GM21367 (cell line): ENCODE data around the gene NEK7.
"Not testable (repeated sequence)": the region's sequence is repeated elsewhere in the genome, so short reads cannot be mapped to it uniquely, and the experiment has no call there.

Experiments used
- ATAC-seq: cut with Tn5 transposase; IDR thresholded peaks from one replicate; pipeline ENCODE4 v1.9.1; 2021; ENCODE audit not compliant: unreplicated experiment

NEK7 gene

DNA sequence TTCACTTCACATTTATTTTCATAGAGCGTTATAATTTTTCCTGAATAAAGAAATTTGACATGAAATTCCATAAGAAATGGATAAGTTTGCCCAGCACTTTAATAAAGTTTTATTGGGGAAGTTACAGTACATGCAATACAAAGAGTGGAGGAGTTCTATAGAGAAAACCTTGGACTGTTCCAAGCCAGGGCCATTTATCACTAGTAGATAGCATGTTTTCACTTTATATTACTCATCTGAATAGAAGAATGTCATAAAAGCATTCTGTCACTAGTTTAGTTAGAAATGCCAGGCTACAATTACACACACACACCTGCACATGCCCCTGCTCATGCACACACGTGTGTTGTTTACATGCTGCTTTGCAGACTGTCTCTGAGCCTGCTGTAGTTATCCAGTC, 123.3 kb downstream of the NEK7 start:
- ATAC-seq = no peak

DNA sequence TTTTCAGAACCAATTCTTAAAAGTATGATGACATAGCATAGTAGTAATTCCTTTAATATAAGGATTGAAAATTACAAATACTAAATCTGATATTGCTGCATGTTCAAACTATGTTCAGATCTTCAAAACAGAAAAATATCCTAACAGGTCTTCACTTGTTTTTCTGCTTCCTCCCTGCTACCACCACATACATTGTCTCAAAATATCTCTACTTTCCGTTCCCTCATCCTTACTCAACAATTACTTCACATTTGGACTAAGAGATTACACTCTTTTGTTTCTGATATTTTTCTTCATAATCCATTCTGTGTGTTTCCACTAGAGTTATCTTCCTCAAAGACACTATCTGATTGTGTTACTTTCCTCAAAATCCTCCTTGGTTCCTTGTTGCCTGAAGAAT, 125.1 kb downstream of the NEK7 start:
- ATAC-seq = no peak

DNA sequence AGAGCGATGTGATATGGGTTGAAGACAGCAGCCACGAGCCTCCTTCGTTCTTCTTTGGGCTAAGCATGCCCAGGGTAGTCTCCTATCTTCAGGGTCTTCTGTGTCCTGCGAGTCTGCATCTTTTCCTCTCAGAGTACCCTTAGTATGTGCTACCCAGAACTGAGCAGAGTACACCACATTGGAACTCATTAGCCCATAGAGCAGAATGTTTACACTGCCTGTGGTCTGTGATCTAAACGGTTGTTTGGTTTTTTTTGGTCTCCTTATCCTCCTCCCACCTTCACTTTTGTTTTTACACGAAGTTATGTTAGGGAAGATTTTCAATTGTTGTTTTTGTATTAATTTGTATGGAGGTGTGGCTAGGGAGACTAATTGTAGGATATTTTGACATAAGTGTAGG, 126.4 kb downstream of the NEK7 start:
- no peak for ATAC-seq

DNA sequence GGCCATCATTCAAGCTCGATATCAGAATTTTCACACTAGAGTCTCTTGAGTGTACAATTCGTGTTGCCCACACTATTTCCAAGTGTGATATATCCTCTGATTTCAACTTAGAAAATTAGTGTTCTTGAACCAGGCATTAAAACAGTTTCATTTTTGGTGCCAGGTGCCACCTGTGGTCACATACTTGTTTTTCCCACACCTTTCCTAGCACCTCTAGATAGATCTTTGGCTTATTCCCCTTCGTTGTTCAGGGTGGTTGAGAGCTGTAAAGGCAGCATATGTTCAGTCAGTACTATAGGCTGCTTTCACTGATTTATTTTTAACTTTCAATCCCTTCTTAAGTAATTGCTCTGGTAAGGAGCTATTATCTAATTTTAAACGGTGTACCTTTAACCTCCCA, 131.1 kb downstream of the NEK7 start:
- no peak for ATAC-seq

DNA sequence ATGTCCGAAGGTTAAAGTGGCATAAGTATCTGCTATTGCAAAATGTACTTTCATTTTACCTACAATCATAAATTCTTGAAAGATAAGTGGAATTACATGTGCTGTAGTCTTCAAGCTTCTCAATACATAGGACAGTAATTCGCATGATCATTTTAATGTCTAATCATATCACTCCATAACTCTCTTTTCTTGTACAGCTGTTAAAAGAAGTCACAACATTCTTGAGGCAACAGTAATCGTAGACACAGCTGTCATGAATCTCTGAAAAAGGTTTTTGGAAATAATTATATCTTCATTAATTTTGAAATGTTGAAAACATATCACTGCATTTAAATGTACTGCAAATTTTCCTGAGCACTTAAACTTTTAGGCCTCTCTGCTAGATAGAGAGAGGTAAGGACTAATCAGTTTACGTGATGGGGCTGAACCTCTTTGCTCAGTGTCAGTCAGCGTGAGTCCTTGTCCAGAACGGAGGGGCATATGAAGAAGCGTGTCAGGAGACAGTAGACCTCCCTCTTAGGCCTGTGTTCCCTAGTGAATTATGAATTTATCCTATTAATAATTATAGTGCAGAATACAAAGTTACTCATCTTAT, 133.4 kb downstream of the NEK7 start:
- ATAC-seq = no peak

DNA sequence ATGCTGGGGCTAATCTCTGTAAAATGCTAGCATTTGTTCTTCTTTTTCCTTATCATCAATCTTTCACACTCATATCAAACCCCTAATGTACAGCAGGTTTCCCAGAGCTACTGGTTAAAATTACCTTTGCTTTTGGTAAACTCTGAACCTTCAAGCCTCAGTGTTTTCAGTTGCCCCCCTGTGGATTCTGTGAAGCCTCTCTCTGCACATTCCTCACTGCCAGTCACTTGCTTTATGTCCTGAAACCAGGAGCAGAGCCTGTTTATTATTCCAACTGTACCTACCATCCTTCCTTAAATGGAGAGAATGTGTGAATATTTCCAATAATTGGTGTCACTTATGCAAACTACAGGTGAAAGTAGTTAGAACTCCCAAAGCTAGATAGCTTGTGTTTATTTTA, 134.2 kb downstream of the NEK7 start:
- no peak for ATAC-seq

DNA sequence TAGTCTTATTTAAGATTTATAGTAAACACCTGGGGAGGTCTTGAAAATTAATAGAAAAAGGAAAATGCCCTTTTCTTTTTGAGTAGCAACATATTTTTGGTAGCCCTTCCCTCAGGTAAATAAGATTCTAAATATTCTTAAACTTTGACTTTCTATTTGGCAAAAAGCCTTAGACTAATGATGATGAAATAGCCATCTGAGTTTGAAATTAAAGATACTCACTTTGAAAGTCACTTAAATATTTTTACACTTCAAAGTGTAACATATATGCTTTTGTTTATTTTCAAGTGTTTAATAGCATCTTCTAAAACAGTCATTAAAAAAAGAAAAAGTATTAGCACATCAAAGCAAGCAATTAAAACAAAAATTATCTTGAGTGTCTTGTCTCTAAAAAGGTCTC, 135.1 kb downstream of the NEK7 start:
- ATAC-seq = no peak

DNA sequence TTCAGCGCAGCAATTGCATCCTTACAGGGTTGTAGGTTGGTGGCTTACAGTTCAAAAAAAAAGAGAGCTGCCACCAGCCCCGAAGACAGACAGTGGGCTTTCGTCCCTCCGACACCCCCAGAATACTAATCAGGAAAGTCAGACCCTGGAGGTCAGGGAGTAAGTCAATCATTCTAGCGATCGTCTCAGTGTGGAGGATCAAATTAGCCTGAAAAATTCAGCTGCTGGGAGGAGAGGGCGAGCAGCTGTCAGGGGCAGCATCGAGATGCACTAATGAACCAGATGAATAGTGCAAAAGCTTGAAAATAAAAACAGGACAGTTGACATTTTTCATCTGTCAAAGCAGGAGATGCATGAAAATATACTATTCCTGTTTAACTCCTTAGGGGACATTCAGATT, 138.4 kb downstream of the NEK7 start:
- no peak for ATAC-seq

DNA sequence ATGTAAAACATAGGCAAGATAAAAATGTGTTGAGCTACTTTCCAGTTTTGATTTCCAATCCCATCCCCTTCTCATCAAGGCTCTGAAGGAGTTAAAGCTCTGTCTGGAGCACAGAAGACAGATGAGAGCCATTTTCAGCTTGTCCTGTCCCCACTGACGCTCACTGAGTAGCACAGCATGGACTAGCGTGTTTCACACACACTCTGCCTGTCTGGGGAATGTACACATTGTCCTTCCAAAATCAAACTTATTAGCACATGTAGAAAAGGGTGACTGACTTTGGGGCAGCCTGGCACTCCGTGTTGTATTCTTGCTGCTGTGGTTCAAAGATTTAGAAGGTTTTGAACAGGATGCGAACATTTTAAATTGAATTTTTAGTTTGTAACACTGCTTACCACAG, 139.2 kb downstream of the NEK7 start:
- no peak for ATAC-seq

DNA sequence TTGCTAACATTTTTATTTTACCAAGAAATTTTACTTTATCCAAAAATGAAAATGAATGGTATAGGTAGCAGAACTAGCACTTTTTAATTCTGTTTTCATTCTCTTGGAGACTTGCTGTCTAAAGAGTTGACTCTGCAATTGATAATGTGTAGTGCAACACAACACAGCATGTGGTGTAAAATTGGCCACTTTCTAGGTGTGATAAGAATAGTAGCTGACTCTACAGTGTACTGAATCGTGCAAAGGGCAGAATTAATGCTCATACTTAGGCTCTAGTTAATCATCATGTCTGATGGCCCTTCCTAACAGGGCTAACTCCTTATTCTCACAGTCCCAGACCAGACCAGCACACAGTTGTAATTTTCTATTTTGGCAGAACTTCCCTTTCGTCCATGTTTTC, 140.5 kb downstream of the NEK7 start:
- no peak for ATAC-seq

DNA sequence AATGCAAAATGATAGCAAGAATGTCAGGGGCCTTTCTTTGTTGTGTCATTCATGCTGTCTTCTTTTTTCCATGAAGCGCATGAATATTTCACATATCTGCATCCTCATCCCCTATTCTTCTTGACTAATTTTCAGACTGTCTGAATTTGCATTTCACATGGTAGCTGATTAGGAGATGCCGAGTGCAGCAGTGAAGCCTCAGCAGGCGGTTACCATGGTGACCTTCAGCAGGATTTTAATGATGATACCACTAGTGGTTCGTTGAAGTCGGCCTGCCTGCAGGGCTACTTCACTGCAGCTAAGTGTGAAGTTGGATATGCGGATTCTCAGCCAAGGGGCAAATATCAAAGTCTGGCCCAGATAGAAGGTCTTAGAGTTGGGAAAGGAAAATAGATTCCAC, 141.8 kb downstream of the NEK7 start:
- ATAC-seq = no peak

DNA sequence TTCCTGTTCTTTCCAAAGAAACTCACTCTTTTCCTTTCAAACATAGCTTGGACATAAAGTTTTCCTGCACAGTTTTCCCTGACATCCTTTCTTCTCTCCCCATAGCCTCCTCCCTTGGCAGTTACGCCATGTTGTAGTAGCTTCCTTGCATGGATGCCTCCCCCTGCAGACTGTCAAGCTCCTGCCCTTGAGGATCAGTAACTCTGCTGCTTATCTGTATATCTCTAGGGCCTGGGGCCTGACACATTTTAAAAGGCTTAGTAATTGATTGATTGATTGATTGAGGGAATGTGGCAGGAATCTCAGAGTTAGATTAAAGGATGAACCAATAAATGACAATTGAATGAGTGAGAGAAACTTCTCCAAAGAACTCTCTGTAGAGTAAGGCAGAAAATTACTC, 143.7 kb downstream of the NEK7 start:
- no peak for ATAC-seq

DNA sequence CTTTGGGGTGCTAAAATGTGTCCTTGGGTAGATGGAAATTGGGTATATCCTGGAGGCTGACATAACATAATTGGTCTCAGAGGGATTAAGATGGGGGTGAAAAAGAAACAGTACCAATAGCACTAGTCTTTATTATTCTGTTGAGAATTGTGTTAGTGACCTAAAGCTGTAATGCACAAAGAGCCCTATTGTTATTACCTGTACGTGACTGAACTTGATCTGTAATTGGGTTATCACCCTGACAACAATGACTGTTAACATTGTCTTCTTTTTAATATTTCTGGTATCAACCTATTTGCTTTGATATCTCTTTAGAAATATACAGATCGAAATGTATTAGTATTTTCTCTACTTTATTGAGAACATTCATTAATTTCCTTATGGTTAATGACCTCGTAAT, 147.6 kb downstream of the NEK7 start:
- no peak for ATAC-seq

DNA sequence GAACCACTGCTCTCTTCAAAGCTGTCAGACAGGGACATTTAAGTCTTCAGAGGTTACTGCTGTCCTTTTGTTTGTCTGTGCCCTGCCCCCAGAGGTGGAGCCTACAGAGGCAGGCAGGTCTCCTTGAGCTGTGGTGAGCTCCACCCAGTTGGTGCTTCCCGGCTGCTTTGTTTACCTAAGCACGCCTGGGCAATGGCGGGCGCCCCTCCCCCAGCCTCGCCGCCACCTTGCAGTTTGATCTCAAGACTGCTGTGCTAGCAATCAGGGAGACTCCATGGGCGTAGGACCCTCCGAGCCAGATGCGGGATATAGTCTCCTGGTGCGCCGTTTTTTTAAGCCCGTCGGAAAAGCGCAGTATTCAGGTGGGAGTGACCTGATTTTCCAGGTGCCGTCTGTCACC, 158.0 kb downstream of the NEK7 start:
- ATAC-seq = not testable (repeated sequence)

DNA sequence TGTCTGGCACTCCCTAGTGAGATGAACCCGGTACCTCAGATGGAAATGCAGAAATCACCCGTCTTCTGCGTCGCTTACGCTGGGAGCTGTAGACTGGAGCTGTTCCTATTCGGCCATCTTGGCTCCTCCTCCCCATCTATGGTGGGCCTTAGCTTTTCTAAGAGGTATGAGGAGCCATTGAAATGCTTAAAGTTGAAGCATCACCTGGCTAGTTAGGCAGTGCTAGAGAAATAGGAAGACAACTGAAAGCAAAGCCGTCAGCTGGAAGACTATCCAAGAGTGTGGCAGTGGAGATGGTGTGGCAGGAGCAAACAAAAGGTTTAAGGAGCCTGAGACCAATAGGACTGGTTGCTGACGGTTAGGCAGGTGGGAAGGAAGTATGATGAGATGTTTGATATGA, 158.5 kb downstream of the NEK7 start:
- not testable (repeated sequence) for ATAC-seq

DNA sequence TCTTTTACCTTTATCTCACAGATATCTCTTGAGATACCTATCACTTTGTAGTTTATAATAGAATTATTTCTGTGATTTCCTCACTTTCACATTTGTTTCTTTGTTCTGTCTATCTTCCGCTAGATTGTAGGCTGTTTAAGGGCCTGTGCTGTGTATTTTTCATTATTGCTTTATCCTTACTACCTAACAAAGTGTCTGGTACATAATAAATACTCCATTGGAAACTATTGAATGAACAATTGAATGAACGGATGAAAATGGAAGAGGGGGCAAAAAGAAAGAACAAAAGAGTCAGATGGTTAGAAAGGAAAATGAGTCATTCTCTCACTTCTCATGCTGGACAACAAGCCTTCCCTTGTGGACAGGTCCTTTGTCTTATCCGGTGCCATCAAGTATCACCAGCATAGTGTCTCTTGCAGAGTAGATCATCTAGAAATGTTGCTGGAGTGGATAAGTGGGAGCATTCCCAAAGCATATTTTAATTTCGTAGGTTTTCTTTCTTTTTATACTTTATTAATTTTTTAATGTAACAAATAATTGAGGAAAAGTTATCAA, 159.8 kb downstream of the NEK7 start:
- no peak for ATAC-seq

DNA sequence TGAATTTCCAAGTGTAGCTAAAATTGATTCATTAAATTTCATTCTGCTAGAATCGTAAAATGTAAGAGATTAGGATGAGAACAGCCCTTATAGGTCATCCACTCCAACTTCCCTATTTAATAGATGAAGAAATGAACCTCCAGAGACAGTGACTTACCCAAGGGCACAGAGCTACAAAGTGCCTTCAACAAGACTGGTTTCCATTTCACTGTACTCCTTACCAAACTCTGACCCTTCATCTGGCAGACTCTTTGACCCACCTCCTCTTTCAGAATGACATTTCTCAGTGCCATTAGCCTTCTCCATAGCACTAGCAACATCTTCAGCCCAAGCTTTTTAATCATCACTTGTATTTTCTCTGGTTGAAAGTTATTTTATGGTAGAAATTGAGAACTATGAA, 161.3 kb downstream of the NEK7 start:
- no peak for ATAC-seq

DNA sequence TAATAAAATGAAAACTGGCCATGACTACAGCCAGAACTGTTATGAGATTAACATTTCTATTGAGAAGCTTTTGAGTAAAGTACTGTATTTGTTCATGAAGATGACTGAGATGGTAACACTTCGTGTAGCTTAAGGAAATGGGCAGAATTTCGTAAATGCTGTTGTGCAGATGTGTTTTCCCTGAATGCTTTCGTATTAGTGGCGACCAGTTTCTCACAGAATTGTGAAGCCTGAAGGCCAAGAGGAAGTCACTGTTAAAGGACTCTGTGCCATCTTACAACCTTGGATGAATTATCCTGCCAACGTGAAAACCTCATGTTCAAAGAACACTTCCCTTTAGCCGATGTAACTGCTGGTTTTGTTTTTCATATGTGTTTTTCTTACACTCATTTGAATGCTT, 164.0 kb downstream of the NEK7 start:
- ATAC-seq = no peak

DNA sequence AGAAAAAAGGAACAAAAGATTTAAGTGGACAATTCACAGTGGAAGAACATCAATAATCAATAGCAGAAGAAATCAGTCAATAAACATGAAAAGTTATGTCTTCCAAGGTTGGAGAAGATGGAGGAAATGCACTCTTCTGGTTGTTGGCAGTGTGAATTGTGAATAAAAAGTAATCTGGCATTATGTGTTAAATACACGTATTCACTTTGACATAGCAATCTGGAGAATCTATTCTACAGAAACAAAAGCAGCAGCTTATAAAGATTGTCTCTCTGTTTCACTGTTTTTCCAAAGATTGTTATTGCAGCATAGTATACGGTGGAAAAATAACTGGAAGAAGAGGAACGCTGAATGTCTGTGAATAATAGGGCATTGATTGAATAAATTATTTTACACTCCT, 169.4 kb downstream of the NEK7 start:
- ATAC-seq = no peak

DNA sequence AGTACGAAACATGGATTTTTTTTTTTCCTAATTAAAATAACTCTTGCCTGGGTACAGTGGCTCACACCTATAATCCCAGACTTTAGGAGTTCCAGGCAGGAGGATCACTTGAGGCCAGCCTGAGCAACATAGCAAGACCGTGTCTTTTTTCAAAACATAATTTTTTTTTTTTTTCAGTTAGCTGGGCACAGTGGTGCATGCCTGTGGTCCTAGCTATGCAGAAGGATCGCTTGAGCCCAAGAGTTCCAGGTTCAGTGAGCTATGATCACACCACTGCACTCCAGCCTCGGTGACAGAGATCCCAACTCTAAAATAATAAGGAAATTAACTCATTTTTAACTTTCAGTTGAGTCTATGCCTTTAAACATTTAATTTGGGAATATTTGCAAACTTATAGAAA, 170.1 kb downstream of the NEK7 start:
- no peak for ATAC-seq

DNA sequence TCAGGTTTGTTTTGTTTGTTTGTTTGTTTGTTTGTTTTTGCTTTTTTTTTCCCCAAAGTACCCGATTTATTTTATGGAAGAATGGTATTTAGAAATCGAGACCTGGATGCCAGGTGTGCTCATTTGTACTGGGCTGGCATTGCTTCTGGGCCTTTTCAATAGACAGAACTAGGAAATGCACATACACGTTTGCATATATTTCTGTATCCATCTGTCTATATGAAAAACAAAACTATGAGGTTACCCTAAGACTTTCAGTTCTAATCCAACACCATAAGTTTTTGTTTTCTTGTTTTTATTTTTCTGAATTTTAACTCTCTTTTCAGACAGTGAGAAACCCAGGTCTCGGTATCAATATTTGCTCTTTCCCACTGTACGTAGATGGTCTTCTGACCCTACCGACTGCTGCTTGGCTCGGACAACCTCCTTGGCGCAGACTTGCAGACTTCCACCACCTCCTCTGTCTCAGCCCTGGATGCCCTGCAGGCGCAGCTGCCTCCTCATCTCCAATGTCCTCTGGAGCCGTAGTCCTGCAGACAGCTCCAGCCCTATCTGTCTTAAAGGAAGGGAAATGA, 171.7 kb downstream of the NEK7 start:
- ATAC-seq = no peak

DNA sequence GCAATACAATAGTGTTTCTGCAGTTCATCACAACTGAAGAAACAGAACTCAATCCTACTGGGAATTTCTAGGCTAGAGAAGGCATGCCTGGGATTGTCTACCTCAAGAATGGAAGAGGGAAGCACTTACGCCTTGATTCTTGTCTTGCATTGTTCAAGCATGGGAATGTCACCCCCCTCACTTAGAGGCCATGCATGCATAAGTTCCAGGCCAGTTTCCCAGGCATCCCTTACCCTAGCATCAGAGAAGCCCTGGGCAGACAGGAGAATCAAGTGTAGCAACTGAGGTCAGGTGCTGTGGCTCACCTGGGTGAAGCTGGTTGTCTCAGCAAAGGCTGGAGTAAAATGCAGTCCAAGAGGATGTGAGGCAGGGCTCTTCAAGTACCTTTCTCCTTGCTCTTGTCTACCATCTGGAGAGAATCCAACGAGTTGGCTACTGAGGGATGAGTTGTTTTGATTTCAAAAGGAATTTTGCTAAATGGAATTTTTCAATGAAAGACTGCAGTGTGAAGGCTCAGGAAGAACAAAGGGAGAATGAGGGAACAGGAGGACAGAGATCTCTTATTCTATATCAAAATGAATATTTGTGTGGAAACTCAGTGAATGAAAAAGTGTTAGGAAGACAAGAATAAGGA, 174.3 kb downstream of the NEK7 start:
- ATAC-seq = no peak

DNA sequence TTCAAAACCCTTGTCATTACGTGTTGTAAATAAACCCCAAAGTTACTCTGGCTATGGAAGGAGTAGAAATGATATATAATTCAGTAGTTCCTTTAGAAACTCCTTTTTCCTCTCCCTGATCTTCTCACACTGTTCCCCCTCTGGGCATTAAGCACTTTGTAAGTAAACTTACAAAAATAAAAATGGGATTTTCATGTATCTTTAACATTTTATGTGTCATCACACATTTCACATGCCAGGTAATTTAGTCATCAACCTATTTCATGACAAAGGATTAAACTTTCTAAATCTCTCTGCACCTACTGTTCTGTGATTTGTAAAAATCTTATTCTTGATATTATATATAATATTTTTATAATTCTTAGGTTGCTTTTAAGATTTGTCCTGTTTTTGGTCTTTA, 176.9 kb downstream of the NEK7 start:
- no peak for ATAC-seq
